ENCODE measurements around the gene ADORA1.

ADORA1 gene

DNA sequence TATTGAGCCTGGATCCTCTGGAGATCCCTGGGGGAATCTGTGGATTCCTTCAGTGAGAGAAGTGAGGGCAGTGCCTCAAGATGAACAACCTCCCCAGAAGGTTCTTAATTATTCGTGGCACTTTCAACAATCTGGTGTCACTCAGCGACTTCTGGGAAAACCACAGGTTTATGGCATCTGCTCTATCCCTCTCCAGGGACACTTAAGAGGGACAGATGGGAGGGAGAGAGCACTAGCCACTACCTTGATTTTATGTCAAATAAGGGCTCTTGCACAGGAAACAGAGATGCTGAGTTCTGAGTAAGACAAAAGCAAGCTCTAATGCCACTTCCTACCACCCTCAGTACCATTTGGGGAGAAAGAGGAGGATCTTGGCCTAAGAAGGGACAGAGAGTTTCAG lies 80.2 kb downstream of the ADORA1 start:
- no peak for DNase-seq

DNA sequence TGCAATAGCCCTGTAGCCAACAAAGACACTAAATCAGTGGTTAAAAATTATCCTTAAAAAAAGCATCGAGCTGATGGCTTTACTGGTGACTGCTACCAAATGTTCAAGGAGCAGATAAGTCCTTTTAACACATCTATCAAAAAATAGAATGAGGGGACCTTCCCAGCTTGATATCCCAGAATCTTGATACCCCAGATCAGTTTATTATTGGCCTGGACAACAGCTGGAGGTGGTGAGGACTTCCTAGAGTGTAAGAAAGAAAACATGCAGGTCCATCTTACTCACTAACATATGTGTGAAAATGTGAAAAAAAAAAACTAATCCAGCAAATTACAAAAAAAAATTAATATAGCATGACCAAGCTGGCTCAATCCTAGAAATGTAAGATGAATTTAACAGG lies 80.7 kb downstream of the ADORA1 start:
- DNase-seq, result no peak

DNA sequence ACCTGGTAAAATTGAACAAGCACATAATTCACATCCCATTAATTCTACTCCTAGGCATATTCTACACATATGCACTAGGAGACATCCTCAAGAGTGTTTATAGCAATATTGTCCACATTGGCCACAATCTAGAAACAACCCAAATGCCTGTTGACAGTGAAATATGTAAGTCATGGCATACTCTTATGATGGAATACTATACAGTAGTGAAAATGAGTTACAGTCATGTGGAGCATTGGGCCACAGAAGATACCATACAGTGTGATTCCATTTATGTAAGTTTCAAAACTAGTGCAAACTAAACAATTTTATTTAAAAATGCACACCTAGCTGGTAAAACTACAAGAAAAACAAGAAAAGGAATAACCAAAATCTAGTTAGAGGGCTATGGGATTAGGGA lies 82.8 kb downstream of the ADORA1 start:
- no peak for DNase-seq

DNA sequence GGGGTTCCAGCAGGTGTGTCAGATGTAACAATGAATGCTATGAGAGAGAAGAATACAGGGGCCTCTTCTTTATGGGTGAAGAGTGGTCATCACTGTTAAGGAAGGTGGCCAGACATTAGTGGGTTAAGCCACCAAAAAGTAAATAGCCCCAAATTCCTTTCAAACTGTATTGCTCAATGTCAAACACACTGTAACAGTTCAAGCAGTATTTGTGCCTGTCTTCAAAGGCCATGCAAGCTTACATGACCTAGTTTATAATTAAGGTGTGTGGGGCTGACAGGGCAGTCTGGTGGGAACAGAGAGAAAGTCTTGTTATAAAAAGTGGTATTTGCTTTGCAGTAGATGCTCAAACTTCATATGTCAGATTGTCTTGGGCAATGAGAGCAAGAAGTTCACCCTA lies 83.5 kb downstream of the ADORA1 start:
- DNase-seq, result no peak

DNA sequence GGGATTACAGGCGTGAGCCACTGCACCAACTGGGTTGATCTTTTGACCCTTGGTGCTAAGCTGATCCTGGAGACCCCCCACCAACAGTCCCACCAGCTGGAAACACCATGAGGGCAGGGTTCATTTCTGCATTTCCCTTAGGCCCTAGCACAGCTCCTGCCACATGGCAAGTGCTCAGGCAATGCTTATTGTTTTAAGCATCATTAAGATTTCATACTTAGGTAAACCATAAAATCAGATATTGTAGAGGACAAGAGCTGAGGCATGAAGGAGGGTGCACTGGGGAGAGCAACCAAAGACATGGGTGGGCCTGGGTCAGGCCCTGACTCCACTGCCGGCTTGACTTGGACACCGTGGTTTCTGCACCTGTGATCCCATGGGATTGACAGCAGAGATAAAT lies 84.3 kb downstream of the ADORA1 start:
- DNase-seq, result no peak

DNA sequence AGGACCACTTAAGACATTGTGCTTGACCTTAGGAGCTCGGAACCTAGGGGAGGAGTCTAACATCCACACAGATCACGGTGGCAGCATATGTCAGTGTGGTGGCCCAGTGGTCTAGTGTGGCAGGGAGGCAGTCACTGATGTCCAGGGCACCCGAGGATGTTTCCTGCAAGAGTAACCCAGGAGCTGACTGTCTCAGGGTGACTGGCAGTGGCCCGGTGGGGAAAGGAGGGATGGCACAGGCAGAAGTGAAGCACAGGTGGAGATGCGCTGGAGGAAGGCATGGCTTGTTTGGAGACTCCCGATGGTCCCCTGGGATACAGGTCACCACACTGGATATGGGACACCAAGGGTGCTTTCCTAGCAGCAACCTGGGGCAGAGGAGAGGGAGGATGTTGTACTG lies 85.6 kb downstream of the ADORA1 start:
- no peak for DNase-seq

DNA sequence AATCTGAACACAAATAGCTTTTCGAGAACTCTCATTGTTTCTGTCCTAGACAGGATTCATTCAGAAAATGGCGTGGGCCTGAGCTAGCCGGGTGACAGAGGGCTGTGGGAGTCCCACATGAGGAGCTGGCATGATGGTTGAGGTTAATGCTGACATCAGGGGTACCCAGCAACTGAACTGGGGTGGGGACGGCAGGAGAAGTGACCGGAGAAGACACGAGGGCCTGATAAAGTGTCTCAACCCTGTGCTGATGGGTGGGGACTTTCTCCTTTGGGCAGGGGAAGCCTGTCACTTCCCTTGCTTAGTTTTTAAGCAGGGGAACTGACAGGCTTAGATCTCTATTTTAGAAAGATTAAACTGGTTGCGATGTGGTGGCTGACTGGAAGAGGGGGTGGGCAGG lies 87.3 kb downstream of the ADORA1 start:
- no peak for DNase-seq

DNA sequence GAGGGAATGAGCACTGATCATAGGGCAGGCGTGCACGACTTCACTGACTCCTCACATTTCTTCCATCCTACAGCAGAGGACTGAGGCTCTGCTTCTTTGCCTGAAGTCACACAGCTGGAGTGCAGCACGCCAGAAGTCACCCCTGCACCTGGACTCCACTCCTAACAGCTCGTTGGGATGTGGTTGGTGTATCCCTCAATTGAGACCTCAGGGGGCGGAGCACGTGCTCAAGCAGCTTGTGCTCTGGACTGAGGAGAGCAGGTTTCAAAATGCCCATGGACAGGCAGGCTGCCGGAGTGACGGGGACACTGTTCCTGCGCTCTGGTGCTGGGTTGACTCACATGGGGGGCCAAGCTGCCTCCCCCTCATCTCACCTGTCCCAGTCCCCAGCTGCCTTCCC lies 88.0 kb downstream of the ADORA1 start:
- no peak for DNase-seq

DNA sequence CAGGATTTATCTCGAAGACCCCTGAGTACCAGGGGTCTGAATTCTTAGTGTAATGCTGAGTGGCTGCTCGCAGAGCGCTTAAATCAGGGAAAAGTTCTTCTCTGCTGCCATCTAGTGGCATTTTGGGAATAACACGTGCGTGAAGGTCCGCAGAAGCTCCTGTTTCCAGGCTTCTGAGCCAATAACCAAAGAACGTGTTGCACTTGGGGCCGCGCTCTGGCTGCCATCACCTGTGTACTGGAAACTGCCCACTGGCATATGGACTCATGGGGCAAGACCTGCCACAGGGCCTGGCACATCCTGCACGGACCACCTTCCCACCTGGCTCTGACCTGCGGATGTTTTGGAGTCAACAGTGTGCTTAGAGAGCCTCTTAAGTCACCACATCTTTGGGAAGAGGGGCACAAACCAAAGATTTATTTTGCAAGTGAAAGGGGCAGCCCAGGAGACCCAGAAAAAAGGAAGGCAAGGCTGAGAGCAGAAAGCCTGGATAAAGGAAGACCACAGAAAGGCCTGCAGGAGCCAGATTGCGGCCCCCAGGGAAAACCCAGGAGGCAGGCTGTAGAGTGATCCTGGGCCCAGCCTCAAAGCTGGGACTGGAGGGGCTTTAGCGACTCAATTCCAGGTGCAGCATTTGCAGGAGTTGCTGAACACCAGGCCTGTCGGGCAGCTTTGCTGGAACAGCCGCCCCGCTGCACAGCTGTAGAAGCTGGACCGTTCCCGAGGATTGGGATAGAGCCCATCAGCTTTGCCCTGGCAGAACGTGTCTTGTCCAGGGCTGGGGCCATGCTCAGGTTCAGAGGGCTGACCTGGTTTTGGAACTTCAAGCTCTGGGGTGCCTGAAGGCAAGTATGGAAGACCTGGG lies 89.0 kb downstream of the ADORA1 start:
- DNase-seq, result peak in 49 of 58 donors; percentile 12 to 78 (median 43)
